ENCODE data around the gene OCA2. TPM values are rescaled to one million over a fixed set of nuclear protein-coding genes. Genes with fewer than 3 reads are reported as not detected.
"Not testable (repeated sequence)": the region's sequence is repeated elsewhere in the genome, so short reads cannot be mapped to it uniquely, and the experiment has no call there.

Gene OCA2
- total and polyA plus RNA-seq, 4 donors: 1.6 to 4.0 (median 2.5) TPM

DNA sequence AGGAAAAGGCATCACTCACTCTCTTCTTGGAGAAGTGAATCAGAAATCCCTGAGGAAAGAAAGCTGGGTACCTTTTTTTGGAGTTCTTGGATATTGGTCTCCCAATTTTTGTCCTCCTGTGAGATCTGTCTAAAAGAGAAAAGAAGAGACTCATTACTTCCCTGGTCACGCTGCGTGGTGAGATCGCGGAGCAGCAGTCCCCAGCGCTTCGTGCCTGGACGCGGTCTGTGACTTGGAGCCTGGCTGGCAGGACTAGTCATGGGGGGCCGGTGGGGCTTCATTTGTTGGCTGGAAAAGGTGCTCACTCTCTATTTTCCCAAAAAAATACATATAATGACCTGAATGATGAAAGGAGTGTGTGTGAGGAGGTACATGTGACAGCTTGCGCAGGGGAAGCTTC, 144.0 kb downstream of the OCA2 start:
- Histone ChIP-seq H3K27ac (ENCODE audit: low read depth in 1 of 2, low read length in 2 of 2) (no peak overlapping the region), H3K27me3 (ENCODE audit: control insufficient read depth in 1 of 2, insufficient read depth in 2 of 2, low read length in 1 of 2) (no peaks in the 10 kb centered on the region), H3K4me1 (ENCODE audit: control insufficient read depth in 1 of 2, insufficient read depth in 2 of 2, low read length in 2 of 2) (no peaks in the 10 kb centered on the region), H3K36me3 (ENCODE audit: control insufficient read depth in 1 of 2, insufficient read depth in 2 of 2, low read length in 1 of 2) (no peaks in the 10 kb centered on the region), H3K9me3 (ENCODE audit: control insufficient read depth, low read length) (no peaks in the 10 kb centered on the region), H3K4me3 (ENCODE audit: low read length in 2 of 2) (no peak overlapping the region)
- no peak for ATAC-seq (ENCODE audit: low FRiP score)
- intact Hi-C loops (cut with DNase I): no loop called here
- WGBS, 2 donors: 94 to 97% methylated on average over 10 of the region's 10 CpGs
- DNase-seq: no peak

DNA sequence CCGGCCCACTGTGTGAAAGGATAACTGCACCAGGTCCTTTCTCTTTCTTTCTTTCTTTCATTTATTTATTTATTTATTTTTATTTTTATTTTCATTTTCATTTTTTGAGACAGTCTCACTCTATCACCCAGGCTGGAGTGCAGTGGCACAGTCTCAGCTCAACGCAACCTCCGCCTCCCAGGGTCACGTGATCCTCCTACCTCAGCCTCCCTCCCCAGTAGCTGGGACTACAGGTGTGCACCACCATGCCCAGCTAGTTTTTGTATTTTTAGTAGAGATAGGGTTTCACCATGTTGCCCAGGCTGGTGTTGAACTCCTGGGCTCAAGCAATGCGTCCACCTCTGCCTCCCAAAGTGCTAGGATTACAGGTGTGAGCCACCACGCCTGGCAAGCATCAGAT, 146.5 kb downstream of the OCA2 start:
- WGBS, 2 donors: 93 to 97% methylated on average over 6 of the region's 6 CpGs
- intact Hi-C loops (cut with DNase I); H3K36me3 ChIP-seq (ENCODE audit: control insufficient read depth in 1 of 2, insufficient read depth in 2 of 2, low read length in 1 of 2); ATAC-seq (ENCODE audit: low FRiP score); H3K4me1 ChIP-seq (ENCODE audit: control insufficient read depth in 1 of 2, insufficient read depth in 2 of 2, low read length in 2 of 2); H3K9me3 ChIP-seq (ENCODE audit: control insufficient read depth, low read length); H3K27me3 ChIP-seq (ENCODE audit: control insufficient read depth in 1 of 2, insufficient read depth in 2 of 2, low read length in 1 of 2); H3K27ac ChIP-seq (ENCODE audit: low read depth in 1 of 2, low read length in 2 of 2); DNase-seq; H3K4me3 ChIP-seq (ENCODE audit: low read length in 2 of 2): not testable (repeated sequence)

DNA sequence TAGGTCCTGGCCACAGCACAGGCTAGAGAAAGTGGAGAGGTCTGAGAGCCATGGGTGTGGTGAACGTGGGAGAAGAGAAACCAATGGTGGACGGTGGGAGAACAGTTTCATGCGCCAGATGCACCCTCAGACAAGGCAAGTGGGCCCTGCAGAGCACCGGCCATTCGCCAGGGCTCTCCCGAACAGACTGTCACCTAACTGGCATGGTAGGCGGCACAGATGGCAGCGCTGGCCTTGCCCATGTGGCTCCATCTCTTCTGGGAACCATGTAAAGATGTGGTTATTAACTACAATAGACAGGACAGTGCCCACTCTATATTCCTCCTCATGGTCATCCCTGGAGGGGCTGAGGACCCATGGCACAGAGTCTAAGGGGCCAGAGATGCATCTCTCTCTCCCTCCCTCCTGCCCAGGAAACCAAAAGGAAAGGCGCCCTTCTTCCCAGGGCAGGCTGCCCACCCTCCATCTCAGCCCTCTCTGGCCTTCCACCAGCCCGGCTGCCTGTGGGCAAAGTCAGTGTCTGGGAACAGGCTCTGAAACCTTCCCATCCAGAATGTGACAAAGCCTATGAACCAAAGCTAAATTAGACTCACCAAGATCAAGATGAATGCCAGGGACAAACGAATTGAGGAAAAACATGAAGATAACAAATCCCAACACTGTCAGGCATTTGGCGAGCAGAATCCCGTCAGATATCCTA, 147.8 kb downstream of the OCA2 start:
- intact Hi-C loops (cut with DNase I): no loop called here
- no peaks in the 10 kb centered on the region for H3K4me1 ChIP-seq (ENCODE audit: control insufficient read depth in 1 of 2, insufficient read depth in 2 of 2, low read length in 2 of 2)
- no peaks in the 10 kb centered on the region for H3K27me3 ChIP-seq (ENCODE audit: control insufficient read depth in 1 of 2, insufficient read depth in 2 of 2, low read length in 1 of 2)
- no peak overlapping the region for H3K27ac ChIP-seq (ENCODE audit: low read depth in 1 of 2, low read length in 2 of 2)
- WGBS, 2 donors: 90 to 91% methylated on average over 13 of the region's 13 CpGs
- no peaks in the 10 kb centered on the region for H3K36me3 ChIP-seq (ENCODE audit: control insufficient read depth in 1 of 2, insufficient read depth in 2 of 2, low read length in 1 of 2)
- ATAC-seq (ENCODE audit: low FRiP score) (no peak), DNase-seq (no peak)
- no peak overlapping the region for H3K4me3 ChIP-seq (ENCODE audit: low read length in 2 of 2)
- H3K9me3 ChIP-seq (ENCODE audit: control insufficient read depth, low read length): no peaks in the 10 kb centered on the region

DNA sequence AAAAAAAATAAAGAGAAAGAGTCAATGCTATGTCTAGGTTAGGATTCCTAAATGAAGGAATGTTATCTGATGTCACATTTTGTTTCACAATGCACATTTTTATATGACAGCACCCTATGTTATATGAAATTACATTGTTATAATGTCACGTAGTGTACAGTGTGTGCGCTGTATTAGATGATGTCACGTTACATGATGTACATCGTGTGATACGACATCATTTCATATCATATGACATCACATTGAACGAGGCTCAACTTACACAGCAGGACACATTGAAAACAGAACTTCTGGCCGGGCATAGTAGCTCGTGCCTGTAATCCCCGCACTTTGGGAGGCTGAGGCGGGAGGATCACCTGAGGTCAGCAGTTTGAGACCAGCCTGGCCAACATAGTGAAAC, 150.0 kb downstream of the OCA2 start:
- Histone ChIP-seq H3K4me3 (ENCODE audit: low read length in 2 of 2) (no peak overlapping the region), H3K27me3 (ENCODE audit: control insufficient read depth in 1 of 2, insufficient read depth in 2 of 2, low read length in 1 of 2) (no peaks in the 10 kb centered on the region), H3K27ac (ENCODE audit: low read depth in 1 of 2, low read length in 2 of 2) (no peak overlapping the region), H3K4me1 (ENCODE audit: control insufficient read depth in 1 of 2, insufficient read depth in 2 of 2, low read length in 2 of 2) (no peaks in the 10 kb centered on the region), H3K9me3 (ENCODE audit: control insufficient read depth, low read length) (no peaks in the 10 kb centered on the region), H3K36me3 (ENCODE audit: control insufficient read depth in 1 of 2, insufficient read depth in 2 of 2, low read length in 1 of 2) (no peaks in the 10 kb centered on the region)
- DNase-seq: no peak
- intact Hi-C loops (cut with DNase I): no loop called here
- ATAC-seq (ENCODE audit: low FRiP score): no peak
- WGBS, 2 donors: 83 to 92% methylated on average over 10 of the region's 10 CpGs

DNA sequence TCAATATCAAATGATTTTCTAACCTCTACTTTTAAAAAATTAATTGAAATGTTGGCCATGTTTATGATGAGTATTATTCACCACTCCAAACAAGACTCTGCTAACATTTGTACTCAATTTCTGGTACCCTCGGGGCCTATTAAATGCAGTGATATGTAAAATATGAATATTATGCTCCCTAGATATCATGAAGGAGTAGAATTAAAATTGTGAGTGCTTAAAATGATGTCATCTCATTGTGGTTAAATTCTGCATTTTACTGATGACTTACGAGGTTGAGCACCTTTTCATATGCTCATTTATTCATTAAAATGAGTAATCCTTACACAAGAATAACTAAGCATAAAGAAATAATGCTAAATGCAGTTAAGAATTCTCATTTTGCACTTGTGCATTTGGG, 159.9 kb downstream of the OCA2 start:
- intact Hi-C loops (cut with DNase I): no loop called here
- no peaks in the 10 kb centered on the region for H3K27me3 ChIP-seq (ENCODE audit: control insufficient read depth in 1 of 2, insufficient read depth in 2 of 2, low read length in 1 of 2)
- no peaks in the 10 kb centered on the region for H3K4me1 ChIP-seq (ENCODE audit: control insufficient read depth in 1 of 2, insufficient read depth in 2 of 2, low read length in 2 of 2)
- no peaks in the 10 kb centered on the region for H3K9me3 ChIP-seq (ENCODE audit: control insufficient read depth, low read length)
- no peak for ATAC-seq (ENCODE audit: low FRiP score)
- no peak overlapping the region for H3K27ac ChIP-seq (ENCODE audit: low read depth in 1 of 2, low read length in 2 of 2)
- 88 to 92% methylated on average over 2 of the region's 2 CpGs for WGBS, 2 donors
- no peak for DNase-seq
- H3K4me3 ChIP-seq (ENCODE audit: low read length in 2 of 2): no peak overlapping the region
- H3K36me3 ChIP-seq (ENCODE audit: control insufficient read depth in 1 of 2, insufficient read depth in 2 of 2, low read length in 1 of 2): no peaks in the 10 kb centered on the region

DNA sequence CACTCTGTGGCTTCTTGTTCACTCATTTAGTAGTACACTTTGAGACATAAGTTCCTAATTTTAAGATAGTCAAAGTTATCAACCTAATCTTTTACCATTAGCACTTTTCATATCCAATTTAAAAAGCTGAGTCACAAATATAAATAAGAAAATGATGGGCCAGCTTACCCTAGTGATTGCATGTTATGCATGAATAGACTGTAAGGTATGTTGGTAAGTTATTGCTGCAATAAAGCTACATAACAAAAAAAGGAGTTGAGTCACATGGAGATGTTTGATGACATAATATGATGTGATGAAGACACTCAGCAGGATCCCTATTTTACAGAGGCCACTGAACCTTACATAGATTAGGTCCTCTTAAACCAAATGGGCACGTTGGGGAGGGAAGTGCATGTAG, 161.3 kb downstream of the OCA2 start:
- Histone ChIP-seq H3K4me3 (ENCODE audit: low read length in 2 of 2) (no peak overlapping the region), H3K9me3 (ENCODE audit: control insufficient read depth, low read length) (peaks cover 2% of the 10 kb centered on the region), H3K4me1 (ENCODE audit: control insufficient read depth in 1 of 2, insufficient read depth in 2 of 2, low read length in 2 of 2) (no peaks in the 10 kb centered on the region), H3K27ac (ENCODE audit: low read depth in 1 of 2, low read length in 2 of 2) (no peak overlapping the region), H3K36me3 (ENCODE audit: control insufficient read depth in 1 of 2, insufficient read depth in 2 of 2, low read length in 1 of 2) (no peaks in the 10 kb centered on the region), H3K27me3 (ENCODE audit: control insufficient read depth in 1 of 2, insufficient read depth in 2 of 2, low read length in 1 of 2) (no peaks in the 10 kb centered on the region)
- WGBS, 2 donors: 75 to 82% methylated on average over 1 of the region's 1 CpG
- ATAC-seq (ENCODE audit: low FRiP score) (no peak), DNase-seq (no peak)
- intact Hi-C loops (cut with DNase I): no loop called here

DNA sequence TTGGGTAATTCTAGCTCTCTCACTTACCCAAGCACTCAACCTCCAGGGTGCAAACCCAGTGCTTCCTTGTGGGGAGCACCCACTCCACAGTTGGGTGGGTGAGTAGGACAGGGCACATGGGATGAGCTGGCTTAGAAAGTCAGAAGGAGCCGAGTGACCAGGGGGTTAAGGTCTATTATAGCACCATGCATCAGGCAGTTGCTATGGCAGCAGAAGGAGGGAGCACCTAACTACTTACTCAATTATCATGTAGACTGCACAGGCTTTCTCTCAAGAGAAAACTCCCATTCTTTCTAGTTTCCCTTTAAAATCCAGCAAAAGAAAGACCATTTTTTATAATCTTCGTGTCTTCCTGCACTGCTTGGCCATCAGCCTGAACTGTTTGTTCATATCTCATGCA, 163.0 kb downstream of the OCA2 start:
- H3K27ac ChIP-seq (ENCODE audit: low read depth in 1 of 2, low read length in 2 of 2): no peak overlapping the region
- ATAC-seq (ENCODE audit: low FRiP score) (no peak), DNase-seq (no peak)
- H3K4me3 ChIP-seq (ENCODE audit: low read length in 2 of 2): no peak overlapping the region
- intact Hi-C loops (cut with DNase I): no loop called here
- H3K9me3 ChIP-seq (ENCODE audit: control insufficient read depth, low read length): peaks cover 6% of the 10 kb centered on the region
- no peaks in the 10 kb centered on the region for H3K27me3 ChIP-seq (ENCODE audit: control insufficient read depth in 1 of 2, insufficient read depth in 2 of 2, low read length in 1 of 2)
- WGBS, 2 donors: 74 to 83% methylated on average over 2 of the region's 2 CpGs
- peaks cover 0 to 2% of the 10 kb centered on the region in 2 donors for H3K36me3 ChIP-seq (ENCODE audit: control insufficient read depth in 1 of 2, insufficient read depth in 2 of 2, low read length in 1 of 2)
- no peaks in the 10 kb centered on the region for H3K4me1 ChIP-seq (ENCODE audit: control insufficient read depth in 1 of 2, insufficient read depth in 2 of 2, low read length in 2 of 2)

DNA sequence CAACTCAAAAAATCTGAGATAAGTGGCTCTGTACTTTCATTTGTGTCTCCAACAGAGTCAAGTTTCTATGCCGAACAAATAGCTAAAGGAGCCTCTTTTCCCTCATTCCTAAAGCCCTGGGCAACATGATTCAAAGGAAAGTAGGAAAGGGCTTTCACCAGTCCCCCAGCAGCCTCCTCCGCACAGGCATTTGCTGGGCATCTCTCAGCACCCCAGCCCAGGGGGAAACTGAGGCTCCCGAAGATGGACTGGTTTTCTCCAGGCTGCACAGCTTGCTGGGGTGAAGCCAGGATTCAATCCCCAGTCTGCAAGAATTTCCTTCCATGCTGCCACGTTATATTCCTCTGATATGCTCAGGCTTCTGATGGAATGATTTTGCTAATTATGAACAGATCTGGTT, 163.8 kb downstream of the OCA2 start:
- intact Hi-C loops (cut with DNase I): no loop called here
- no peak overlapping the region for H3K4me3 ChIP-seq (ENCODE audit: low read length in 2 of 2)
- no peak for DNase-seq
- no peaks in the 10 kb centered on the region for H3K27me3 ChIP-seq (ENCODE audit: control insufficient read depth in 1 of 2, insufficient read depth in 2 of 2, low read length in 1 of 2)
- H3K4me1 ChIP-seq (ENCODE audit: control insufficient read depth in 1 of 2, insufficient read depth in 2 of 2, low read length in 2 of 2): no peaks in the 10 kb centered on the region
- no peak for ATAC-seq (ENCODE audit: low FRiP score)
- H3K36me3 ChIP-seq (ENCODE audit: control insufficient read depth in 1 of 2, insufficient read depth in 2 of 2, low read length in 1 of 2): peaks cover 0 to 2% of the 10 kb centered on the region in 2 donors
- H3K27ac ChIP-seq (ENCODE audit: low read depth in 1 of 2, low read length in 2 of 2): no peak overlapping the region
- WGBS, 2 donors: 68 to 79% methylated on average over 4 of the region's 4 CpGs
- H3K9me3 ChIP-seq (ENCODE audit: control insufficient read depth, low read length): peaks cover 6% of the 10 kb centered on the region

DNA sequence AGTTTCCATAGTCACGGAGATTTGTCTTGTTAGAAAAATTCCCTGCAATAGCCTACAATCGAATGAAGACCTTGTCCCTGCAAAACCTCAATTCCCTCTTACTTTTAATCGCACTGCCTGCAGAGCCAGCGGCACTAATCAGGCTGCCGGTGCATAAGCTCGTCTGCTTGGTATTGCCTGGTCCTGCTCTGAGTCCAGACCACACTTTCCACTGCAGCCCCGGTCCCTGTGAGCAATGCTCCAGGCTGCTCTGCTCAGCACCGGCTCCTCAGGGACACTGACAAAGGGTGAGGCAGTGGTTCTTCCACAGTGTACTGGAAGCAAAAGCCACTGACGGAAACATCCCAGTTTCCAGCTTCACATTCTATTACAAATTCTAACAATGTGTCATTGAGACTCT, 164.3 kb downstream of the OCA2 start:
- DNase-seq (no peak), ATAC-seq (ENCODE audit: low FRiP score) (no peak)
- peaks cover 0 to 2% of the 10 kb centered on the region in 2 donors for H3K36me3 ChIP-seq (ENCODE audit: control insufficient read depth in 1 of 2, insufficient read depth in 2 of 2, low read length in 1 of 2)
- 45 to 51% methylated on average over 9 of the region's 9 CpGs for WGBS, 2 donors
- no peak overlapping the region for H3K4me3 ChIP-seq (ENCODE audit: low read length in 2 of 2)
- H3K27me3 ChIP-seq (ENCODE audit: control insufficient read depth in 1 of 2, insufficient read depth in 2 of 2, low read length in 1 of 2): no peaks in the 10 kb centered on the region
- H3K9me3 ChIP-seq (ENCODE audit: control insufficient read depth, low read length): peaks cover 6% of the 10 kb centered on the region
- H3K27ac ChIP-seq (ENCODE audit: low read depth in 1 of 2, low read length in 2 of 2): no peak overlapping the region
- H3K4me1 ChIP-seq (ENCODE audit: control insufficient read depth in 1 of 2, insufficient read depth in 2 of 2, low read length in 2 of 2): no peaks in the 10 kb centered on the region
- intact Hi-C loops (cut with DNase I): no loop called here
